A673 (cell line): ENCODE measurements around the gene CDC6. TPM values are rescaled to one million over a fixed set of nuclear protein-coding genes. Genes with fewer than 3 reads are reported as not detected.
A peak's percentile ranks its signal among the peaks of the same experiment; 100 is the strongest.

ENCODE experiments used
- BruUV-seq: library from RNA; stranded (reverse); fragments of 400-500 nt; replicated peaks from 2 replicates; lab custom pipeline; 2021; lab: Mats Ljungman, UMichigan
- CTCF ChIA-PET: fragments of 300-600 bp; sonication (Branson Sonifier 250); formaldehyde crosslinking; loops from one replicate; lab custom pipeline; 2022; ENCODE audit warnings: antibody characterized with exemption; lab: Charles Lee
- POLR2A ChIA-PET: fragments of 300-600 bp; sonication (Branson Sonifier 250); formaldehyde crosslinking; loops from one replicate; lab custom pipeline; 2022; ENCODE audit warnings: antibody characterized with exemption; ENCODE audit not compliant: low non-redundant PET; lab: Charles Lee
- DNase-seq: peaks from one replicate; pipeline ENCODE4 v3.0.0-alpha.2; 2015; ENCODE audit warnings: low spot score
- H3K27ac ChIP-seq: fragments of 200-600 bp; sonication (generic); 2 replicates; pipeline ENCODE4 v1.5.1; 2016; ENCODE audit warnings: mixed run types, low read depth, mild to moderate bottlenecking, mixed read lengths, antibody characterized with exemption, low read length; ENCODE audit not compliant: poor library complexity, severe bottlenecking
- H3K27me3 ChIP-seq: fragments of 200-600 bp; sonication (generic); replicated peaks from 2 replicates; pipeline ENCODE4 v1.6.1; 2017; ENCODE audit warnings: mixed run types, low read depth, mild to moderate bottlenecking, mixed read lengths, antibody characterized with exemption, low read length; ENCODE audit not compliant: insufficient read depth, poor library complexity
- H3K36me3 ChIP-seq: fragments of 200-600 bp; sonication (generic); 2 replicates; pipeline ENCODE4 v1.6.1; 2016; ENCODE audit warnings: mixed run types, mild to moderate bottlenecking, mixed read lengths, antibody characterized with exemption, low read length; ENCODE audit not compliant: insufficient read depth, poor library complexity, severe bottlenecking
- H3K4me1 ChIP-seq: fragments of 200-600 bp; sonication (generic); 2 replicates; pipeline ENCODE4 v1.6.1; 2017; ENCODE audit warnings: mixed run types, mild to moderate bottlenecking, mixed read lengths, antibody characterized with exemption, low read length; ENCODE audit not compliant: insufficient read depth, poor library complexity, severe bottlenecking
- H3K4me3 ChIP-seq: fragments of 200-600 bp; sonication (generic); 2 replicates; pipeline ENCODE4 v1.5.1; 2016; ENCODE audit warnings: low read depth, mixed run types, mild to moderate bottlenecking, mixed read lengths, low read length; ENCODE audit not compliant: poor library complexity, severe bottlenecking
- H3K9me3 ChIP-seq: fragments of 200-600 bp; sonication (generic); 2 replicates; pipeline ENCODE4 v1.6.1; 2016; ENCODE audit warnings: mixed run types, low read depth, mild to moderate bottlenecking, mixed read lengths, antibody characterized with exemption, low read length; ENCODE audit not compliant: poor library complexity, severe bottlenecking
- CTCF ChIP-seq: fragments of 300-800, 200-600 bp; sonication (generic); conservative IDR thresholded peaks from 2 replicates; pipeline ENCODE4 v1.5.1; 2017; ENCODE audit warnings: low read depth, mild to moderate bottlenecking, antibody characterized with exemption, low read length, moderate library complexity, mixed read lengths
- EZH2 ChIP-seq: fragments of 200-600 bp; sonication (generic); IDR thresholded peaks from 2 replicates; pipeline ENCODE4 v1.6.1; 2017; ENCODE audit warnings: borderline replicate concordance, low read depth, mild to moderate bottlenecking, mixed read lengths, antibody characterized with exemption, low read length; ENCODE audit not compliant: poor library complexity, severe bottlenecking
- intact Hi-C: fragments of 100-400 bp; cut with micrococcal nuclease; formaldehyde crosslinking; loops from one replicate; pipeline ENCODE4 v1.10.0; 2022; ENCODE audit not compliant: unreplicated experiment
- total RNA-seq: library from RNA; stranded (reverse); gene quantifications from 2 replicates; pipeline ENCODE4 v1.2.3, GENCODE V29; 2021

The CDC6 gene
- total RNA-seq, 1 experiment from 2014 or later: 85.7 TPM

GRCh38 chr17:40317880-40318829 lies 30.5 kb downstream of the CDC6 start:
- POLR2A ChIA-PET: interaction anchor here (1.0 kb wide), 1 partner anchor 11 kb away, joined by 13 read pairs; no protein-coding TSS in a partner anchor
- intact Hi-C loops: no loop called here
- TSS peak; percentile 63 for BruUV-seq

GRCh38 chr17:40318830-40319391 lies 31.2 kb downstream of the CDC6 start:
- Histone ChIP-seq H3K4me1 (peaks cover 52% of the 10 kb centered on the region), H3K27me3 (no peaks in the 10 kb centered on the region), H3K36me3 (no peaks in the 10 kb centered on the region), H3K4me3 (peak overlapping the region; percentile 71), H3K9me3 (no peaks in the 10 kb centered on the region), H3K27ac (peak overlapping the region; percentile 78)
- POLR2A ChIA-PET: no interaction called here
- BruUV-seq: no TSS peak
- CTCF ChIA-PET: interaction anchor here (0.6 kb wide), 1 partner anchor 870 kb away, joined by 3 read pairs; no protein-coding TSS in a partner anchor
- no peak for DNase-seq
- TF ChIP-seq CTCF (no peak), EZH2 (no peak)
- intact Hi-C loops: no loop called here

More at GRCh38 chr17:40317880-40318829, 30.5 kb downstream of the CDC6 start:
- H3K4me1 ChIP-seq: peaks cover 51% of the 10 kb centered on the region
- no peaks in the 10 kb centered on the region for H3K27me3 ChIP-seq
- TF ChIP-seq CTCF (no peak), EZH2 (no peak)
- peak overlapping the region; percentile 71 for H3K4me3 ChIP-seq
- H3K9me3 ChIP-seq: no peaks in the 10 kb centered on the region
- no peaks in the 10 kb centered on the region for H3K36me3 ChIP-seq
- peak overlapping the region; percentile 78 for H3K27ac ChIP-seq
- CTCF ChIA-PET: interaction anchor here (0.6 to 1.5 kb wide), 4 partner anchors 11 to 869 kb away, joined by 3 to 23 read pairs (median 4); no protein-coding TSS in a partner anchor
- peak; percentile 94 for DNase-seq

GRCh38 chr17:40319651-40320540 lies 32.2 kb downstream of the CDC6 start:
- TF ChIP-seq EZH2 (no peak), CTCF (no peak)
- POLR2A ChIA-PET: no interaction called here
- peak overlapping the region; percentile 71 for H3K4me3 ChIP-seq
- H3K36me3 ChIP-seq: no peaks in the 10 kb centered on the region
- no TSS peak for BruUV-seq
- no peaks in the 10 kb centered on the region for H3K9me3 ChIP-seq
- CTCF ChIA-PET: no interaction called here
- DNase-seq: no peak
- H3K27ac ChIP-seq: no peak overlapping the region
- intact Hi-C loops: no loop called here
- no peaks in the 10 kb centered on the region for H3K27me3 ChIP-seq
- H3K4me1 ChIP-seq: peaks cover 45% of the 10 kb centered on the region
